GM19351 (cell line): ENCODE results near the gene SGCD.
A peak's percentile ranks its signal among the peaks of the same experiment; 100 is the strongest.

Source experiments
- ATAC-seq: cut with Tn5 transposase; IDR thresholded peaks from one replicate; pipeline ENCODE4 v1.9.1; 2021; ENCODE audit warnings: mild to moderate bottlenecking, moderate library complexity; ENCODE audit not compliant: unreplicated experiment

The SGCD gene

GRCh38 chr5:156498226-156498980 is 171.4 kb downstream of the SGCD start:
- ATAC-seq = peak; percentile 50

- no peak for ATAC-seq
These were observed 173.8 kb downstream of the SGCD start for GRCh38 chr5:156500755-156501154.

GRCh38 chr5:156505101-156505500 is 178.1 kb downstream of the SGCD start:
- ATAC-seq = no peak

- no peak for ATAC-seq
These were observed 186.3 kb downstream of the SGCD start for GRCh38 chr5:156513123-156513815.

- ATAC-seq = no peak
These were observed 188.2 kb downstream of the SGCD start for GRCh38 chr5:156515121-156515520.

GRCh38 chr5:156515803-156516360 is 188.9 kb downstream of the SGCD start:
- ATAC-seq = no peak

- ATAC-seq = no peak
These were observed 195.9 kb downstream of the SGCD start for GRCh38 chr5:156522651-156523529.

GRCh38 chr5:156523607-156524006 is 196.6 kb downstream of the SGCD start:
- ATAC-seq = no peak

- ATAC-seq = no peak
These were observed 199.3 kb downstream of the SGCD start for GRCh38 chr5:156526081-156526925.

GRCh38 chr5:156527611-156528010 is 200.6 kb downstream of the SGCD start:
- ATAC-seq = no peak

GRCh38 chr5:156528673-156529072 is 201.7 kb downstream of the SGCD start:
- no peak for ATAC-seq

GRCh38 chr5:156529892-156530291 is 202.9 kb downstream of the SGCD start:
- no peak for ATAC-seq

GRCh38 chr5:156531199-156531598 is 204.2 kb downstream of the SGCD start:
- ATAC-seq = no peak

- ATAC-seq = no peak
These were observed 206.0 kb downstream of the SGCD start for GRCh38 chr5:156532921-156533320.

- no peak for ATAC-seq
These were observed 207.1 kb downstream of the SGCD start for GRCh38 chr5:156534085-156534484.

- ATAC-seq = no peak
These were observed 208.0 kb downstream of the SGCD start for GRCh38 chr5:156534906-156535485.

GRCh38 chr5:156540491-156540890 is 213.5 kb downstream of the SGCD start:
- no peak for ATAC-seq

- ATAC-seq = no peak
These were observed 214.6 kb downstream of the SGCD start for GRCh38 chr5:156541582-156541981.

GRCh38 chr5:156543348-156544145 is 216.6 kb downstream of the SGCD start:
- no peak for ATAC-seq
